Inflammatory macrophage treated with lipopolysaccharide for 4 hours (primary cell): Measurements from ENCODE around the gene MUC12.
A peak's percentile ranks its signal among the peaks of the same experiment; 100 is the strongest.
"Not testable (repeated sequence)": the region's sequence is repeated elsewhere in the genome, so short reads cannot be mapped to it uniquely, and the experiment has no call there.

ENCODE experiments used
- DNase-seq: peaks from one replicate; pipeline ENCODE4 v3.0.0-alpha.2; 2020

The MUC12 gene

GRCh38 chr7:100998530-100998929, 29.2 kb downstream of the MUC12 start:
- not testable (repeated sequence) for DNase-seq

DNA sequence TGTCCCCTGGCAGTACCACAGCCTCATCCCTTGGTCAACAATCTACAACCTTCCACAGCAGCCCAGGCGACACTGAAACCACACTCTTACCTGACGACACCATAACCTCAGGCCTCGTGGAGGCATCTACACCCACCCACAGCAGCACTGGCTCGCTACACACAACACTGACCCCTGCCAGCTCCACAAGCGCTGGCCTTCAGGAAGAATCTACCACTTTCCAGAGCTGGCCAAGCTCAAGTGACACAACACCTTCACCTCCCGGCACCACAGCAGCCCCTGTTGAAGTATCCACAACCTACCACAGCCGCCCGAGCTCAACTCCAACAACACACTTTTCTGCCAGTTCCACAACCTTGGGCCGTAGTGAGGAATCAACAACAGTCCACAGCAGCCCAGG, 30.0 kb downstream of the MUC12 start:
- not testable (repeated sequence) for DNase-seq

DNA sequence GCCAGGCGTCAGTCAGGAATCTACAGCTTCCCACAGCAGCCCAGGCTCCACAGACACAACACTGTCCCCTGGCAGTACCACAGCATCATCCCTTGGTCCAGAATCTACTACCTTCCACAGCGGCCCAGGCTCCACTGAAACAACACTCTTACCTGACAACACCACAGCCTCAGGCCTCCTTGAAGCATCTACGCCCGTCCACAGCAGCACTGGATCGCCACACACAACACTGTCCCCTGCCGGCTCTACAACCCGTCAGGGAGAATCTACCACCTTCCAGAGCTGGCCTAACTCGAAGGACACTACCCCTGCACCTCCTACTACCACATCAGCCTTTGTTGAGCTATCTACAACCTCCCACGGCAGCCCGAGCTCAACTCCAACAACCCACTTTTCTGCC, 30.7 kb downstream of the MUC12 start:
- not testable (repeated sequence) for DNase-seq

GRCh38 chr7:101002333-101002732, 33.0 kb downstream of the MUC12 start:
- DNase-seq, result not testable (repeated sequence)

- not testable (repeated sequence) for DNase-seq
Measured at GRCh38 chr7:101007361-101007760, 38.0 kb downstream of the MUC12 start.

DNA sequence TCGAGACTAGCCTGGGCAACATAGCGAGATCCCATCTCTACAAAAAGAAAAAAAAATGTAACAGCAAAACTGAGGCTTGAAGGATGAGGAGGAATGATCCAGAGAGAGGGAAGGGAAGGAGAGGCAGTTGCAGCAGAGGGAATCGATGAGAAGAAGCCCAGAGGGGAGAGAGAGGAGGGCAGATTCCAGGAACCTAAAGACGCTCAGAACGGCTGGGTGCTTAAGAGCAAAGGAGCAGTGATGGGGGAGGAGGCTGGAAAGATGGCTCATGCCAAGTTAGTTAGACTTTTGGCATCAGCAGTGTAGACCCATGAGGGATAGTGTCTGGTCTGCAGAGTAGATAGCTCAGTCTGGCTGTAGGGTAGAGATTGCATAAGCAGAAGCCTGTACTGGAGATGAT, 40.3 kb downstream of the MUC12 start:
- DNase-seq, result no peak

DNA sequence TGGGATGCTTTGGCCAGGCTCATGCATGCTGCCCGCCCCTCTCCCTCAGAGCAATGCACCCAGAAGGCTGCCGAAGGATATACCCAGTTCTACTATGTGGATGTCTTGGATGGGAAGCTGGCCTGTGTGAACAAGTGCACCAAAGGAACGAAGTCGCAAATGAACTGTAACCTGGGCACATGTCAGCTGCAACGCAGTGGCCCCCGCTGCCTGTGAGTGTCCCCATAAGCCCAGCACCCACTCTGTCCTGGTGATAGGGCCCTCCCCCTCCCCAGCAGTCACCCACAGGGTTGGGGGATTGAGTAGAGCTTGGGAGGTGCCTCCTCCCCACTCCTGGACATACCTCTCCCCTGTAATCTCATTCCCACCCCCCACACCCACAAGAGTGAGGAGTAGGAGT, 43.6 kb downstream of the MUC12 start:
- DNase-seq, result no peak

GRCh38 chr7:101015626-101016025, 46.3 kb downstream of the MUC12 start:
- no peak for DNase-seq

DNA sequence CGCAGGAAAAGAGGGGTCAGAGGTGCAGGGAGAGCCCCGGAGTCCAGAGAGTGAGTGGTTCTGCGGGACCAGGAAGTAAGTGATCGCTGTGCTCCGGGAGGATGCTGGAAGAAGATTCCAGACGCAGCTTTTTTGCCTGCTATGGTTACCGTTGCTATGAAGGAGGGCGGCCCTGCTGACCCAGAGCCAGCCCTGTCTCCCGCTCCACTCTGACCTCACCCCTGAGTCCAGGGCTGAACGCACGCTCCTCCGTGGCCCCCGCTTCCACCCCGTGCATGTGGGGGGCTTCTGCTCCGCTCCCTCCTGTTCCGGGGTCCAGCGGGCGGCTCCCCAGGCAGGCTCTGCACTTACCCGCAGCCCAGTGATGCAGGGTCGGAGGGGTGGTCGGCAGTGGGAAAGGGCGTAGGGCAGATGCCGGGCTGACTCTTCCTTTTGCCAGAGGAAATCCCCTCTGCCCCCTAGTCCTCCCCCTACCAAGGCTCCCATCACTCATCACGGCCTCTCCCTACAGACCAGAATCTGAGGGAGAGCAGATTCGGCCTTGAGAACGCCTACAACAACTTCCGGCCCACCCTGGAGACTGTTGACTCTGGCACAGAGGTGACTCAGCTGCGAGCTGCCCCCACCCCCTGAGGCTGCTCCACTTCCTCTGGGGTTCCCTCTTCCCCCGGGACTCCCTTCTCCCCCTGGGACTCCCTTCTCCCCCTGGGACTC, 47.9 kb downstream of the MUC12 start:
- peak; percentile 91 for DNase-seq

DNA sequence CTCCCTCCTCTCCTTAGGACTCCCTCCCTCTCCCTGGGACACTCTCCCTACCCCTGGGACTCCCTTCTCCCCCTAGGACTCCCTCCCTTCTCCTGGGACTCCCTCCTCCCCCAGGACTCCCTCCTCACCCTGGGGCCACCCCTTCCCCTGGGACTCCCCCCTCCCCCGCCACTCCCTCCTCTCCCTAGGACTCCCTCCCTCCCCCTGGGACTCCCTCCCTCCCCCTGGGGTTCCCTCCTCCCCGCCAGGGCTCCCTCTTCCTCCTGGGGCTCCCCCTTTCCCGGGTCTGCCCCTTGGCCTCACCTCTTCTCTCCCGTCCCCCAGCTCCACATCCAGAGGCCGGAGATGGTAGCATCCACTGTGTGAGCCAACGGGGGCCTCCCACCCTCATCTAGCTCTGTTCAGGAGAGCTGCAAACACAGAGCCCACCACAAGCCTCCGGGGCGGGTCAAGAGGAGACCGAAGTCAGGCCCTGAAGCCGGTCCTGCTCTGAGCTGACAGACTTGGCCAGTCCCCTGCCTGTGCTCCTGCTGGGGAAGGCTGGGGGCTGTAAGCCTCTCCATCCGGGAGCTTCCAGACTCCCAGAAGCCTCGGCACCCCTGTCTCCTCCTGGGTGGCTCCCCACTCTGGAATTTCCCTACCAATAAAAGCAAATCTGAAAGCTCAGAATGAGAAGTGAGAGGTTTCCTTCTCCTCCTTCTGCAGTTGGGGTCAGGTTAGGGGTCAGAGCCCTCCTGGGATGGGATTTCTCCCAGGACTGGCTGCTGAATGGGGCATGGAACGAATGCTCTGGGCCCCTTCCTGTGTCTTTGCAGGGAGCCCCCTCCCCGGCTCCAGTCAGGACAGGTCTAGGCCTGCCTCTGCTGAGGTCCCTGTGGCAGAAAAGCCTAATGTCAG, 49.2 kb downstream of the MUC12 start:
- DNase-seq, result peak; percentile 61

DNA sequence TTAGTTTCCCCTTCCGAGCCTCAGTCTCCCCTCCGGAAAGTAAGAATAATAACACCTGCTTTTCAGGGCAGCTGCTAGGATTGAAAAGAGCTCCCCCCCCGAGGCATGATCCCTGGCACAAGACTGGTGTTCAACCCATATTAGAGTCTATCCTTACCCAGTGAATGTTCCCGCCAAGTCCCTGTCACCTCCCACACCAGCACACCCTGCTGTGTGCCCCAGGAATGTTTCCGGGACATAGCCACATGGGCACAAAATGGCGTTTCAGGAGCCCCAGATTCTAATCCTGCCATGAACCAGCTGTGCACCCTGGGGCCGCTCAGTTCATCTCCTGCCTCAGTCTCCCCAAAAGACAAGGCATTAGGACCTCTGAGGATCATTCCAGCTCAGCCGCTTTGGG, 51.1 kb downstream of the MUC12 start:
- DNase-seq, result no peak

GRCh38 chr7:101021703-101022102, 52.3 kb downstream of the MUC12 start:
- DNase-seq, result no peak

DNA sequence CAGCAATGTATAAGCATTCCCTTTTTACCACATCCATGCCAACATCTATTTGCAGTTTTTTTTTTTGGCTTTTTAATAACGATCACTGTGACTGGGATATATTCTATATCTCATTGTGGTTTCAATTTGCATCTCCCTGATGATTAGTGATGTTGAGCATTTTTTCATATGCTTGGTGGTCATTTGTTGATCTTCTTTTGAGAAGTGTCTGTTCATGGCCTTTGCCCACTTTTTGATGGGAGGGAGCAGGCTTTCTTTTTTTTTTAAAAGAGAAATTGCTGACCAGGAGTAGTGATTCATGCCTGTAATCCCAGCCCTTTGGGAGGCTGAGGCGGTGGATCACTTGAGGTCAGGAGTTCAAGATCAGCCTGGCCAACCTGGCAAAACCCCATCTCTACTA, 54.5 kb downstream of the MUC12 start:
- DNase-seq, result no peak

DNA sequence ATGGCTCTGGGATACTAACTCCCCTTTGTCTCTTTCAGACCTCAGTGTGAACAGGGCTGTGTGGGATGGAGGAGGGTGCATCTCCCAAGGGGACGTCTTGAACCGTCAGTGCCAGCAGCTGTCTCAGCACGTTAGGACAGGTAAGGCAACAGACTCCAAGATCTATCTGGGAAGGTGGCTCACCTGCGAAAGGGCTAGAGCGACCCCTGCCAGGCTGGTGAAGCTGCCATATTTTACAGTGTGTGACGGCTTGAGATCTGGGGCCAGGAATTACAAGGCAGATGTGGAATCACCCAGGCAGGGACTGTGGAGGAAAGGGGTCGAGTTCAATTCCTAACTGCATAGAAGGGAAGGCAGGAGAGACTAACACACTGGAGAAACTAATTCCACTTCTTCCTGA, 61.7 kb downstream of the MUC12 start:
- no peak for DNase-seq

- no peak for DNase-seq
Measured at GRCh38 chr7:101035941-101036340, 66.6 kb downstream of the MUC12 start.

GRCh38 chr7:101041283-101041682, 71.9 kb downstream of the MUC12 start:
- not testable (repeated sequence) for DNase-seq

GRCh38 chr7:101058355-101058754, 89.0 kb downstream of the MUC12 start:
- DNase-seq, result peak; percentile 39

GRCh38 chr7:101059620-101059942, 90.2 kb downstream of the MUC12 start:
- DNase-seq, result no peak

GRCh38 chr7:101060992-101061391, 91.6 kb downstream of the MUC12 start:
- no peak for DNase-seq

GRCh38 chr7:101064176-101064550, 94.8 kb downstream of the MUC12 start:
- DNase-seq, result not testable (repeated sequence)

DNA sequence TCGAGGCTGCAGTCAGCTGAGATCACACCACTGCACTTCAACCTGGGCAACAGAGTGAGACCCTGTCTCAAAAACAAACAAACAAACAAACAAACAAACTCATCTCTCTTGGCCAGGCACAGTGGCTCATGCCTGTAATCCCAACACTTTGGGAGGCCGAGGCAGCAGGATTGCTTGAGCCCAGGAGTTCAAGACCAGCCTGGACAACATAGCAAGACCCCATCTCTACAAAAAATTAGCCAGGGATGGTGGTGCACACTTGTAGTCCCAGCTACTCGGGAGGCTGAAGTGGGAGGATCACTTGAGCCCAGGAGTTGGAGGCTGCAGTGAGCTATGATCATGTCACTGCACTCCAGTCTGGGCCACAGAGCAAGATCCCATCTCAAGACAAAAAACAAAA, 95.8 kb downstream of the MUC12 start:
- not testable (repeated sequence) for DNase-seq

DNA sequence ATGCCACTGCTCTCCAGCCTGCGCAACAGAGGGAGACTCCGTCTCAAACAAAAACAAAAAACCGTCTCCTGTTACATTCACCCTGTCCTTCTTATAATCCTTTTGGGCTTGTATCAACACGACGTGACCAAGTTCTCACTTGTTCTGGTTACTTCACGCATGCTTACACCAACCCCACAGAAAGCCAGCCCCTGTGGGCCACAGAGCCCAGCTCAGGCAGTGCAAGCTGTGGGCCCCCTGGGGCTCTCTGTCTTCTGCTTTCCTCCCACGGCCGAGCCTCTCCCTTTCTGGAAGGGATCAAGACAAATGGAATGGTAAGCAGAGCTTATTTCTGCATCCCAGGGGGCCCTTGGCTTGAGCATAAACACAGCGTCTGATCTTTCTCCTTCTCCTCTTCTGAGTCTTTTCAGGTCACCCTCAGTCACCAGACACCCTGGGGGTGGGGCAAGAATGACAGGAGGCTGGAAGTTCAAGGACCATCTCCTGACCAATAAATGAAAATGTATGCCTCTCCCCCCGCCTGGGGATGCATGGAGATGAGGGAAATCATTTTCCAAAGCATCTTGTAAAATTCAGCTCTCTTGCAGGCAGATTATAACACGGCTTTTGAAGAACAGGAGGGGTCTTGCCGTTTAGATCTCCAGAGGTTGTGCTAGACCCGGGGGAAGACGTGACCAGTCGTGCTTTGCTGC, 96.9 kb downstream of the MUC12 start:
- DNase-seq, result no peak

- no peak for DNase-seq
Measured at GRCh38 chr7:101066833-101067177, 97.4 kb downstream of the MUC12 start.

DNA sequence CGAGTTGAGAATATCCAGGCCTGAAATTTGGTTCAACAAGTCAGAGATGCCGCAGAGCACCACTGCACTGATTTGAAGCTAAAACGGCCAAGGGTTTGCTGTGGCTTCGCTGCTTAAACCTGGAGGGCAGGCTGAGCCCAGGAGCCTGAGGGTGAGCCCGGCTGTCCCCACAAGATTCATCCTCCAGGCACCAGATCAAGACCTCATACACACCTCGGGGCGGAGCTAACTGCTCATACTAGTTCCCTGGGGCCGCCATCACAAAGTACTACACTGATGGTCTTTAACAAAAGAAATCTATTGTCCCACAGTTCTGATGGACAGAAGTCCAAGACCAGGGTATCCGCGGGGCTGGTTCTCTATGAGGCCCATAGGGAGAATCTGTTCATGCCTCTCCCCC, 99.0 kb downstream of the MUC12 start:
- DNase-seq, result no peak
